H1 (cell line): Measurements from ENCODE around the gene UNC5B. TPM values are rescaled to one million over a fixed set of nuclear protein-coding genes. Genes with fewer than 3 reads are reported as not detected.
A peak's percentile ranks its signal among the peaks of the same experiment; 100 is the strongest.

ENCODE experiments used
- CTCF ChIA-PET: fragments of 300-600 bp; sonication (Branson Sonifier 250); formaldehyde crosslinking; loops from one replicate; lab custom pipeline; 2021; ENCODE audit not compliant: partially characterized antibody; lab: Charles Lee
- POLR2A ChIA-PET: fragments of 300-600 bp; sonication (Branson Sonifier 250); formaldehyde crosslinking; loops from one replicate; lab custom pipeline; 2021; ENCODE audit warnings: inconsistent platforms; ENCODE audit not compliant: partially characterized antibody; lab: Charles Lee
- DNase-seq, 2 experiments: peaks; one replicate each; pipeline versions ENCODE4 v3.0.0 to v3.0.0-alpha.2; 2010 to 2022; ENCODE audit warnings: low spot score in 2 of 2, low read depth in 1 of 2, mixed read lengths in 1 of 2
- FAIRE-seq: peaks from 2 replicates; lab custom pipeline; 2011; peaks lifted over from hg19 to GRCh38; lab: Jason Lieb, UNC
- H2AFZ ChIP-seq: 2 replicates; pipeline ENCODE4 v1.8.1; 2012; ENCODE audit warnings: low read length, inconsistent platforms
- H2AK5ac ChIP-seq: 2 replicates; pipeline ENCODE4 v1.6.1; 2013; ENCODE audit warnings: low read depth, low read length
- H2BK120ac ChIP-seq: replicated peaks from 2 replicates; pipeline ENCODE3; 2013; ENCODE audit warnings: low read depth, low read length, inconsistent platforms
- H2BK12ac ChIP-seq: 2 replicates; pipeline ENCODE4 v1.6.1; 2013; ENCODE audit warnings: low read depth, low read length
- H2BK15ac ChIP-seq: 2 replicates; pipeline ENCODE4 v1.6.1; 2013; ENCODE audit warnings: low read length
- H2BK20ac ChIP-seq: 2 replicates; pipeline ENCODE4 v1.6.1; 2013; ENCODE audit warnings: low read length
- H2BK5ac ChIP-seq: 2 replicates; pipeline ENCODE4 v1.6.1; 2013; ENCODE audit warnings: low read depth, low read length
- H3K14ac ChIP-seq: 2 replicates; pipeline ENCODE4 v1.6.1; 2013; ENCODE audit warnings: inconsistent platforms; ENCODE audit not compliant: insufficient read length
- H3K18ac ChIP-seq: 2 replicates; pipeline ENCODE4 v1.6.1; 2013; ENCODE audit warnings: low read length; ENCODE audit errors: extremely low read depth
- H3K23ac ChIP-seq: 2 replicates; pipeline ENCODE4 v1.6.1; 2013; ENCODE audit warnings: inconsistent platforms; ENCODE audit not compliant: insufficient read length
- H3K23me2 ChIP-seq: 2 replicates; pipeline ENCODE4 v1.6.1; 2013; ENCODE audit warnings: low read depth, low read length
- H3K27ac ChIP-seq: 2 replicates; pipeline ENCODE4 v1.6.1; 2011; ENCODE audit warnings: low read depth, low read length, inconsistent platforms
- H3K27me3 ChIP-seq, 4 experiments: replicated peaks in 1 of 4; 1 replicate in 1 of 4; 2 replicates in 3 of 4; pipeline versions ENCODE4 v1.6.1 to v1.8.1; 2011 to 2013; ENCODE audit warnings: low read length in 3 of 4, mild to moderate bottlenecking in 3 of 4, inconsistent platforms in 2 of 4, mixed read lengths in 2 of 4, moderate library complexity in 1 of 4; ENCODE audit not compliant: control insufficient read depth in 3 of 4, insufficient read depth in 3 of 4; ENCODE audit errors: extremely low read depth in 1 of 4
- H3K36me3 ChIP-seq, 4 experiments: 2 replicates each; pipeline versions ENCODE4 v1.6.1 to v1.8.1; 2011 to 2013; ENCODE audit warnings: mild to moderate bottlenecking in 4 of 4, low read length in 3 of 4, moderate library complexity in 2 of 4, control low read depth in 1 of 4, inconsistent platforms in 1 of 4; ENCODE audit not compliant: insufficient read depth in 4 of 4, control insufficient read depth in 2 of 4
- H3K4ac ChIP-seq: replicated peaks from 2 replicates; pipeline ENCODE3; 2013; ENCODE audit warnings: low read length, low read depth, mixed read lengths, inconsistent platforms; ENCODE audit not compliant: insufficient read length
- H3K4me1 ChIP-seq, 4 experiments: replicated peaks in 1 of 4; 1 replicate in 1 of 4; 2 replicates in 3 of 4; pipeline versions ENCODE4 v1.6.1 to v1.8.1; 2011 to 2013; ENCODE audit warnings: low read length in 3 of 4, inconsistent platforms in 2 of 4, mixed read lengths in 1 of 4; ENCODE audit not compliant: insufficient read depth in 4 of 4, control insufficient read depth in 3 of 4
- H3K4me2 ChIP-seq, 2 experiments: 2 replicates each; pipeline versions ENCODE4 v1.6.1 to v1.8.1; 2011 to 2013; ENCODE audit warnings: low read depth in 2 of 2, low read length in 2 of 2, control low read depth in 1 of 2, inconsistent platforms in 1 of 2, mild to moderate bottlenecking in 1 of 2; ENCODE audit not compliant: insufficient read depth in 1 of 2
- H3K4me3 ChIP-seq, 4 experiments: fragments of 200-600, 300-600 bp in 1 of 4; sonication (generic), shearing (Covaris generic), sonication (Bioruptor Twin) in 1 of 4; 2 replicates each; pipeline versions ENCODE4 v1.5.1 to v1.8.1; 2011 to 2016; ENCODE audit warnings: low read length in 4 of 4, low read depth in 3 of 4, control low read depth in 2 of 4, inconsistent platforms in 2 of 4, mild to moderate bottlenecking in 2 of 4, mixed read lengths in 1 of 4, moderate library complexity in 1 of 4; ENCODE audit not compliant: insufficient read depth in 2 of 4; ENCODE audit errors: extremely low read depth in 1 of 4
- H3K56ac ChIP-seq: replicated peaks from 2 replicates; pipeline ENCODE3; 2013; ENCODE audit warnings: low read depth, mild to moderate bottlenecking, mixed read lengths, low read length, inconsistent platforms; ENCODE audit not compliant: insufficient read length
- H3K79me1 ChIP-seq: 2 replicates; pipeline ENCODE4 v1.6.1; 2013; ENCODE audit warnings: low read depth, low read length, control low read depth
- H3K79me2 ChIP-seq, 2 experiments: 2 replicates each; pipeline versions ENCODE4 v1.6.1 to v1.8.1; 2012 to 2013; ENCODE audit warnings: low read length in 2 of 2, mild to moderate bottlenecking in 2 of 2, inconsistent platforms in 1 of 2; ENCODE audit not compliant: insufficient read depth in 2 of 2, control insufficient read depth in 1 of 2
- H3K9ac ChIP-seq, 4 experiments: replicated peaks in 1 of 4; 1 replicate in 1 of 4; 2 replicates in 3 of 4; pipeline versions ENCODE4 v1.6.1 to v1.8.1; 2011 to 2013; ENCODE audit warnings: low read depth in 3 of 4, low read length in 3 of 4, control low read depth in 2 of 4, mild to moderate bottlenecking in 2 of 4, moderate library complexity in 2 of 4, inconsistent platforms in 1 of 4; ENCODE audit errors: extremely low read depth in 1 of 4
- H3K9me3 ChIP-seq, 2 experiments: 2 replicates each; pipeline versions ENCODE4 v1.6.1 to v1.8.1; 2012 to 2013; ENCODE audit warnings: mild to moderate bottlenecking in 2 of 2, moderate library complexity in 2 of 2, control low read depth in 1 of 2, inconsistent platforms in 1 of 2, low read depth in 1 of 2, low read length in 1 of 2, mixed read lengths in 1 of 2; ENCODE audit not compliant: insufficient read depth in 2 of 2
- H4K20me1 ChIP-seq, 2 experiments: replicated peaks in 1 of 2; 2 replicates each; pipeline versions ENCODE3 to v1.8.1; 2011 to 2013; ENCODE audit warnings: inconsistent platforms in 2 of 2, low read length in 2 of 2, mild to moderate bottlenecking in 1 of 2; ENCODE audit not compliant: insufficient read depth in 2 of 2, control insufficient read depth in 1 of 2
- H4K5ac ChIP-seq: 2 replicates; pipeline ENCODE4 v1.6.1; 2013; ENCODE audit warnings: low read length, low read depth, mixed read lengths, inconsistent platforms; ENCODE audit not compliant: insufficient read length
- H4K8ac ChIP-seq: 2 replicates; pipeline ENCODE4 v1.8.0; 2013; ENCODE audit warnings: mild to moderate bottlenecking, moderate library complexity, low read length, inconsistent platforms; ENCODE audit not compliant: insufficient read depth; ENCODE audit errors: extremely low read depth
- H4K91ac ChIP-seq: replicated peaks from 2 replicates; pipeline ENCODE3; 2013; ENCODE audit warnings: low read length, mixed read lengths, inconsistent platforms; ENCODE audit not compliant: insufficient read length
- BCL11A ChIP-seq, 2 experiments: IDR thresholded peaks; one replicate each; pipeline ENCODE4 v1.6.1; 2011; ENCODE audit warnings: low read depth in 2 of 2, low read length in 2 of 2, mild to moderate bottlenecking in 2 of 2
- EP300 ChIP-seq, 2 experiments: IDR thresholded peaks; 1 replicate in 1 of 2; 2 replicates in 1 of 2; pipeline ENCODE4 v1.6.1; 2011 to 2012; ENCODE audit warnings: low read depth in 2 of 2, low read length in 2 of 2, mild to moderate bottlenecking in 2 of 2, borderline replicate concordance in 1 of 2, inconsistent platforms in 1 of 2, moderate library complexity in 1 of 2
- HDAC2 ChIP-seq, 2 experiments: fragments of 300-600 bp in 1 of 2; sonication (generic) in 1 of 2; IDR thresholded peaks; 2 replicates each; pipeline ENCODE4 v1.6.1; 2011 to 2012; ENCODE audit warnings: low read depth in 2 of 2, low read length in 2 of 2, mild to moderate bottlenecking in 2 of 2, moderate library complexity in 2 of 2, borderline replicate concordance in 1 of 2, inconsistent platforms in 1 of 2
- NRF1 ChIP-seq: IDR thresholded peaks from 2 replicates; pipeline ENCODE4 v1.6.1; 2011; ENCODE audit warnings: mild to moderate bottlenecking, low read depth, low read length, improper control_type of control experiment
- POLR2AphosphoS5 ChIP-seq: IDR thresholded peaks from 2 replicates; pipeline ENCODE4 v1.6.1; 2011; ENCODE audit warnings: low read depth, low read length
- RAD21 ChIP-seq, 2 experiments: IDR thresholded peaks in 1 of 2; conservative IDR thresholded peaks in 1 of 2; 2 replicates each; pipeline ENCODE4 v1.6.1; 2011; ENCODE audit warnings: low read depth in 2 of 2, low read length in 2 of 2, improper control_type of control experiment in 1 of 2, inconsistent platforms in 1 of 2, mild to moderate bottlenecking in 1 of 2, moderate library complexity in 1 of 2
- RXRA ChIP-seq: IDR thresholded peaks from 2 replicates; pipeline ENCODE4 v1.6.1; 2011; ENCODE audit warnings: low read depth, mild to moderate bottlenecking, low read length, moderate library complexity; ENCODE audit not compliant: insufficient read depth
- SAP30 ChIP-seq: fragments of 300-600 bp; sonication (generic); IDR thresholded peaks from 2 replicates; pipeline ENCODE4 v1.7.1; 2012; ENCODE audit warnings: low read length, moderate library complexity, mild to moderate bottlenecking, inconsistent platforms; ENCODE audit not compliant: insufficient read depth, insufficient replicate concordance
- TAF1 ChIP-seq: IDR thresholded peaks from 2 replicates; pipeline ENCODE4 v1.6.1; 2011; ENCODE audit warnings: mild to moderate bottlenecking, low read depth, low read length
- TEAD4 ChIP-seq: IDR thresholded peaks from 2 replicates; pipeline ENCODE4 v1.6.1; 2012; ENCODE audit warnings: low read depth, low read length, inconsistent platforms, mixed read lengths
- WGBS, 2 experiments: shearing (Covaris generic) in 1 of 2; methylation state at CpG; one replicate each; pipeline versions ENCODE4 v1.1.6 to v1.1.7; 2013 to 2015; ENCODE audit warnings: low lambda C conversion rate in 2 of 2, mixed read lengths in 2 of 2, inconsistent platforms in 1 of 2, low coverage in 1 of 2, missing lambda C conversion rate in 1 of 2; ENCODE audit not compliant: insufficient replicate concordance in 2 of 2, insufficient coverage in 1 of 2, insufficient read length in 1 of 2; ENCODE audit errors: extremely low coverage in 1 of 2, missing lambda C conversion rate in 1 of 2; 5-methylcytosine and 5-hydroxymethylcytosine counted together
- polyA plus RNA-seq, 7 experiments: library from polyadenylated mRNA; depleted of rRNA in 3 of 7; stranded (reverse) in 5 of 7; unstranded in 2 of 7; fragments of >200 nt in 5 of 7; fragments of 200-250 nt in 2 of 7; gene quantifications; 1 replicate in 5 of 7; 2 replicates in 1 of 7; 4 replicates in 1 of 7; pipeline versions ENCODE4 v1.2.1 to v1.2.3, GENCODE V29; 2011 to 2013; ENCODE audit warnings: missing spikeins in 2 of 7, mixed read lengths in 2 of 7
- total RNA-seq: library from RNA; stranded (reverse); fragmentation: NEBNext Ultra II Directional; extraction: Animal tissue kit (Norgen Biotek cat#: 25700); gene quantifications from 2 replicates; pipeline ENCODE4 v1.2.1, GENCODE V29; 2021

Gene UNC5B
- total and polyA plus RNA-seq, 2 of the 8 experiments (the other 6 are each of a cell fraction or from before 2014, with no cell fraction given) = 27.9 to 31.8 TPM

DNA sequence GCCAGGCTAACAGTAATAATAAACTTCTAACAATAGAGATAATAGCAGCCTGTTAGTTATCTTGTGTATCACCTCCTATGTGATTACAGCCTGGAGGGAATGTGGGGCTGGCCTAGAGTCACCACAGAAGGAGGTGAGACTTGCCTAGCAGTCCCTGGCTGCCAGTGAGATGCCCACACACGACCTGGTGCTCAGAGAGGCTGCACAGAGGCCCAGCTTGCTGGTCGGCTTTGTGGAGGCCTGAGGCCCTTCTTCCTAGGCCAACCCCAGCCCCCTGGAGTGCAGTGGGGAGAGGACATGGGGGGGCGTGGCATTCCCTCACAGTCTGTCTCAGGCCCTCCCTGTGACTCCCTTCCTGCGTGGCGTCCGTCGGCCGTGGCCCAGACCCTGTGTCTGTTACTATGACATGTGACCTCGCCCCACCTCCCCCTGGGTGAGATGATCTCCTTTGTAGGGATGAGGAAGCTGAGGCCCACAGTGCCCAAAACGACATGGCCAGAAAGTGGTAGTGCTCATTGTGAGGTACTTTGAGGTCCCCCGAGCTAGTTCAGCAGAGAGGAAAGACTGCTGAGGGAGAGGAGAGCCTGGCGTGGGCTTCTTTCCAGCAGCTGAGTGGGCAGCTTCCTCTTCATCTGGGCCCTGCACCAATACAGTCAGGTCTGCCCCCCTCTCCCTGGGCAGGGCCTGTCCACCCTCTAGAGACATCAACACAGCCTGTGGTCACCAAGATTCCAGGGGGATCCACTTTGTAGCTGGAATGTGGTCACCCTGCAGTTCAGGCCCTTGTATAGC lies 29.7 kb downstream of the UNC5B start:
- Histone ChIP-seq H3K27ac (no peak overlapping the region), H3K18ac (no peak overlapping the region), H2BK5ac (no peak overlapping the region), H2BK12ac (no peak overlapping the region), H3K79me2 (peaks cover 0 to 3% of the 10 kb centered on the region in 2 experiments; a peak in 1 of 4 replicates), H4K20me1 (peaks cover 11 to 12% of the 10 kb centered on the region in 2 experiments), H3K56ac (no peak overlapping the region), H3K4me1 (peaks cover under 1 to 4% (median 3%) of the 10 kb centered on the region in 4 experiments; a peak in 4 of 7 replicates), H4K91ac (no peak overlapping the region), H2BK120ac (no peak overlapping the region), H2BK20ac (no peak overlapping the region), H3K4me3 (no peak overlapping the region), H3K4ac (no peak overlapping the region), H2BK15ac (peak overlapping the region; percentile 61; the same call in 1 of the 2 replicates), H3K79me1 (peaks cover 15% of the 10 kb centered on the region), H3K23me2 (no peaks in the 10 kb centered on the region), H3K27me3 (no peaks in the 10 kb centered on the region; a peak in 1 of 7 replicates), H2AK5ac (no peak overlapping the region), H2AFZ (no peak overlapping the region), H3K9me3 (no peaks in the 10 kb centered on the region), H3K14ac (no peak overlapping the region), H3K23ac (no peak overlapping the region), H4K8ac (no peak overlapping the region), H3K9ac (no peak overlapping the region), H4K5ac (no peak overlapping the region), H3K4me2 (no peak overlapping the region), H3K36me3 (no peaks in the 10 kb centered on the region)
- DNase-seq (no peak), FAIRE-seq (no peak)
- POLR2A ChIA-PET = no interaction called here
- WGBS, 2 experiments = 87% methylated on average over 11 of the region's 12 CpGs; no CpG with 5 or more reads in 1 of the 2 experiments
- CTCF ChIA-PET = interaction anchor here (0.7 to 7.2 kb wide), 12 partner anchors 8 to 339 kb away, joined by 3 to 72 read pairs (median 8); no protein-coding TSS in a partner anchor
- no peak for TF ChIP-seq RXRA
- no peak for TF ChIP-seq POLR2AphosphoS5
- no peak for TF ChIP-seq SAP30
- TF ChIP-seq BCL11A (IDR thresholded peaks at IDR 0.05; ENCODE audit: low read depth in 2 of 2, low read length in 2 of 2) = no peak
- no peak for TF ChIP-seq EP300 (IDR thresholded peaks at IDR 0.05; ENCODE audit: borderline replicate concordance in 1 of 2, low read depth in 2 of 2, low read length in 2 of 2)
- TF ChIP-seq TAF1 = no peak
- no peak for TF ChIP-seq RAD21 (IDR thresholded peaks at IDR 0.05 in 1 of 2, conservative IDR thresholded peaks at IDR 0.05 in 1 of 2; ENCODE audit: low read depth in 2 of 2, low read length in 2 of 2)
- no peak for TF ChIP-seq HDAC2 (IDR thresholded peaks at IDR 0.05; ENCODE audit: borderline replicate concordance in 1 of 2, low read depth in 2 of 2, low read length in 2 of 2)
- no peak for TF ChIP-seq TEAD4
- no peak for TF ChIP-seq NRF1
